Measurements from ENCODE around the gene SLC6A3. TPM values are rescaled to one million over a fixed set of nuclear protein-coding genes. Genes with fewer than 3 reads are reported as not detected.

SLC6A3 gene
- total RNA-seq, 1 experiment from 2014 or later, result 0.74 TPM

GRCh38 chr5:1418921-1419280 is 26.3 kb downstream of the SLC6A3 start:
- Mint-ChIP-seq H3K4me1 (no peaks in the 10 kb centered on the region), H3K27ac (no peak overlapping the region), H3K4me3 (no peak overlapping the region), H3K36me3 (no peaks in the 10 kb centered on the region), H3K9me3 (peaks cover 25% of the 10 kb centered on the region), H3K27me3 (ENCODE audit: low read depth) (no peaks in the 10 kb centered on the region; the same call in 1 of the 2 replicates)
- POLR2A ChIA-PET, result no interaction called here
- CTCF ChIA-PET, result interaction anchor here (1.0 kb wide), 1 partner anchor 49 kb away, joined by 3 read pairs; no protein-coding TSS in a partner anchor
- no peak for ATAC-seq
- no peak for DNase-seq (ENCODE audit: low spot score)
- TF ChIP-seq GABPB1 (CRISPR knock-in tag; IDR thresholded peaks at IDR 0.05) (no peak), SOX15 (CRISPR knock-in tag; IDR thresholded peaks at IDR 0.05) (no peak), ZNF396 (CRISPR knock-in tag; IDR thresholded peaks at IDR 0.05; ENCODE audit: borderline replicate concordance) (no peak), ZNF425 (CRISPR knock-in tag; conservative IDR thresholded peaks at IDR 0.05) (no peak), ZNF416 (CRISPR knock-in tag; IDR thresholded peaks at IDR 0.05) (no peak), IRF2 (CRISPR knock-in tag; IDR thresholded peaks at IDR 0.05; ENCODE audit: borderline replicate concordance, low read depth) (no peak), CBFB (CRISPR knock-in tag; IDR thresholded peaks at IDR 0.05; ENCODE audit: low read depth) (no peak), EMX1 (CRISPR knock-in tag; IDR thresholded peaks at IDR 0.05) (no peak), AR (CRISPR knock-in tag; IDR thresholded peaks at IDR 0.05) (no peak), ZNF317 (CRISPR knock-in tag; IDR thresholded peaks at IDR 0.05; ENCODE audit: borderline replicate concordance, low read depth) (no peak), ZBTB43 (CRISPR knock-in tag; IDR thresholded peaks at IDR 0.05) (no peak), ZNF423 (CRISPR knock-in tag; IDR thresholded peaks at IDR 0.05) (no peak), OVOL2 (CRISPR knock-in tag; IDR thresholded peaks at IDR 0.05; ENCODE audit: borderline replicate concordance) (no peak), CREB1 (CRISPR knock-in tag; IDR thresholded peaks at IDR 0.05) (no peak)
- TF ChIP-seq, protein P1, sequence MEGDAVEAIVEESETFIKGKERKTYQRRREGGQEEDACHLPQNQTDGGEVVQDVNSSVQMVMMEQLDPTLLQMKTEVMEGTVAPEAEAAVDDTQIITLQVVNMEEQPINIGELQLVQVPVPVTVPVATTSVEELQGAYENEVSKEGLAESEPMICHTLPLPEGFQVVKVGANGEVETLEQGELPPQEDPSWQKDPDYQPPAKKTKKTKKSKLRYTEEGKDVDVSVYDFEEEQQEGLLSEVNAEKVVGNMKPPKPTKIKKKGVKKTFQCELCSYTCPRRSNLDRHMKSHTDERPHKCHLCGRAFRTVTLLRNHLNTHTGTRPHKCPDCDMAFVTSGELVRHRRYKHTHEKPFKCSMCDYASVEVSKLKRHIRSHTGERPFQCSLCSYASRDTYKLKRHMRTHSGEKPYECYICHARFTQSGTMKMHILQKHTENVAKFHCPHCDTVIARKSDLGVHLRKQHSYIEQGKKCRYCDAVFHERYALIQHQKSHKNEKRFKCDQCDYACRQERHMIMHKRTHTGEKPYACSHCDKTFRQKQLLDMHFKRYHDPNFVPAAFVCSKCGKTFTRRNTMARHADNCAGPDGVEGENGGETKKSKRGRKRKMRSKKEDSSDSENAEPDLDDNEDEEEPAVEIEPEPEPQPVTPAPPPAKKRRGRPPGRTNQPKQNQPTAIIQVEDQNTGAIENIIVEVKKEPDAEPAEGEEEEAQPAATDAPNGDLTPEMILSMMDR (IDR thresholded peaks at IDR 0.05), result no peak
- TF ChIP-seq, protein P2, sequence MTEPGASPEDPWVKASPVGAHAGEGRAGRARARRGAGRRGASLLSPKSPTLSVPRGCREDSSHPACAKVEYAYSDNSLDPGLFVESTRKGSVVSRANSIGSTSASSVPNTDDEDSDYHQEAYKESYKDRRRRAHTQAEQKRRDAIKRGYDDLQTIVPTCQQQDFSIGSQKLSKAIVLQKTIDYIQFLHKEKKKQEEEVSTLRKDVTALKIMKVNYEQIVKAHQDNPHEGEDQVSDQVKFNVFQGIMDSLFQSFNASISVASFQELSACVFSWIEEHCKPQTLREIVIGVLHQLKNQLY (CRISPR knock-in tag; IDR thresholded peaks at IDR 0.05), result no peak

DNA sequence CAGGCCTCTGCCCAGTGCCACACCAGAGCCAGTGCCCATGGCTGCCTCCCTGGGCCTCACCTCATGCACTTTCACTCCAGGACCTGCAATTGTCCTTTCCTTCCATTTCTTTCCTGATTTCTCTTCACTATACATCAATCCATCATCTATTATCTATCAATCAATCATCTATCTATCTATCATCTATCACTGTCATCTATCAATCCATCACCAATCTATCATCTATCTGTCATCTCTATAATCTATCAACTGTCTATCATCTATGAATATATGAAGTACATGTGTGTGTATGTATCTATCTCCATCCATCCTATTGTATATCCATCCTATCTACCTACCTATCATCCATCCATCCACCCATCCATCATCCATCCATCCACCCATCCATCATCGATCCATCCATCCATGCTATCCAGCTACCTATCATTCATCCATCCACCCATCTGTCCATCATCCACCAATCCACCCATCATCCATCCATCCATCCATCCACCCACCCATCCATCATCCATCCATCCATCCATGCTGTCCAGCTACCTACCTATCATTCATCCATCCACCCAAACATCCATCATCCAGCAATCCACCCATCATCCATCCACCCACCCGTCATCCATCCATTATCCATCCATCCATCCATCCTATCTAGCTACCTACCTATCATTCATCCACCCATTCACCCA is 26.9 kb downstream of the SLC6A3 start:
- no peak overlapping the region for H3K27ac Mint-ChIP-seq
- H3K36me3 Mint-ChIP-seq, result no peaks in the 10 kb centered on the region
- CTCF ChIA-PET, result no interaction called here
- DNase-seq (ENCODE audit: low spot score) (no peak), ATAC-seq (no peak)
- POLR2A ChIA-PET, result no interaction called here
- H3K4me3 Mint-ChIP-seq, result no peak overlapping the region
- peaks cover 25% of the 10 kb centered on the region for H3K9me3 Mint-ChIP-seq
- no peaks in the 10 kb centered on the region; the same call in 1 of the 2 replicates for H3K27me3 Mint-ChIP-seq (ENCODE audit: low read depth)
- peaks cover under 1% of the 10 kb centered on the region; the same call in 1 of the 2 replicates for H3K4me1 Mint-ChIP-seq
- TF ChIP-seq ZNF425 (CRISPR knock-in tag; conservative IDR thresholded peaks at IDR 0.05) (no peak), ZNF671 (CRISPR knock-in tag; IDR thresholded peaks at IDR 0.05) (no peak), ZSCAN18 (CRISPR knock-in tag; IDR thresholded peaks at IDR 0.05) (no peak), GTF2I (CRISPR knock-in tag; conservative IDR thresholded peaks at IDR 0.05) (no peak), ZNF317 (CRISPR knock-in tag; IDR thresholded peaks at IDR 0.05; ENCODE audit: borderline replicate concordance, low read depth) (no peak), ZNF396 (CRISPR knock-in tag; IDR thresholded peaks at IDR 0.05; ENCODE audit: borderline replicate concordance) (no peak)
- TF ChIP-seq, protein P3, sequence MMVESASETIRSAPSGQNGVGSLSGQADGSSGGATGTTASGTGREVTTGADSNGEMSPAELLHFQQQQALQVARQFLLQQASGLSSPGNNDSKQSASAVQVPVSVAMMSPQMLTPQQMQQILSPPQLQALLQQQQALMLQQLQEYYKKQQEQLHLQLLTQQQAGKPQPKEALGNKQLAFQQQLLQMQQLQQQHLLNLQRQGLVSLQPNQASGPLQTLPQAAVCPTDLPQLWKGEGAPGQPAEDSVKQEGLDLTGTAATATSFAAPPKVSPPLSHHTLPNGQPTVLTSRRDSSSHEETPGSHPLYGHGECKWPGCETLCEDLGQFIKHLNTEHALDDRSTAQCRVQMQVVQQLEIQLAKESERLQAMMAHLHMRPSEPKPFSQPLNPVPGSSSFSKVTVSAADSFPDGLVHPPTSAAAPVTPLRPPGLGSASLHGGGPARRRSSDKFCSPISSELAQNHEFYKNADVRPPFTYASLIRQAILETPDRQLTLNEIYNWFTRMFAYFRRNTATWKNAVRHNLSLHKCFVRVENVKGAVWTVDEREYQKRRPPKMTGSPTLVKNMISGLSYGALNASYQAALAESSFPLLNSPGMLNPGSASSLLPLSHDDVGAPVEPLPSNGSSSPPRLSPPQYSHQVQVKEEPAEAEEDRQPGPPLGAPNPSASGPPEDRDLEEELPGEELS (CRISPR knock-in tag; IDR thresholded peaks at IDR 0.05), result no peak
